ENCODE data around the gene OFD1.

Gene OFD1

DNA sequence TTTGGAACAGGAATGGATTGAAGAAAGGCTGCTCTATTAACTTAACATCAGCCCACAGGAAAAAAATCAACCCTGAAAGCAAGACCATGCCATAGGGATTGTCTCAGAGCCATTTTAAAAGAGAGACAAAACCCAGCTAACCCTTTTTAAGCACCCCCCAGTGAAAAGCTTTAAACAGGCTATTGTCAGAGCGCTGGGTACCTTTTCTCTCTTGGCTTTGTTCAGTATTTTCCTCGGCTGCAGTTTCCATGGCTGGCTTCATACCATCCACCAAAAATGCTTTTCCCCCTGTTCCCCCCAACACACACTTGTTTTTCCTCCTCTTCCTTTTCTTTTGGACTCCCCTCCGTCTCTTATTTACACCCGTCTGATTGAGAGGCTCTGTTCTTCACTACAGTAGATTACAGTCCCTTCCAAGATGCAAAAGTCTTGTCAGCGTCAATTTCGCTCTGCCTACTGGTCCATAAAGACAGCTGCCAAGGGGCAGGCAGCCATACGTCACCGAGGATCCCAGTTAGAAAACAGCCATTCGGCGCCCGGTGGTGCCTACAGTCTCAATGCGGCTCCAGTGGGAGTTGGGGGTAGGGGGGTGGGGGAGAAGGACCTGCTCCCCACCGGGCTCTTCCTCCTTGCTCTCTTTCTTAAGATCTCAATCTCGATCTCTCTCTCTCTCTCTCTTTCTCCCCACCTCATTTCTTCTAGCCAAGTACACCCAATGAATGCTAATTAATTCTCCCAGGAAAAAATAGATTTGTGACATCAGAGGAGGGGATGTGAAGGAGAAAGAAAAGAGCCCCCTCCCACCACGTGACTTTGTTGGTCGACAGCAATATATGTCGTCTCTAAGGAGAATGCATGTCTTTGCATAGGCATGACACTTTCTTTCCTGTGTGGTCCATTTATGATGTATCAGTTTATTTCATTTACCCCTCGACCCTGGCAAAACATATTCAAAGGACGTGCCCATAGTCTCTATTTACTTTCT is 82.4 kb downstream of the OFD1 start, which contains the start of gene GPM6B:
TSS of gene GPM6B (minus strand) at position 451 of the 985 bp plus-strand sequence. CDS start at position 262, 189 bp downstream.
- TF ChIP-seq CTCF (IDR thresholded peaks at IDR 0.05; ENCODE audit: insufficient read depth, low read depth, low read length, missing control alignments) = no peak
- no peak for DNase-seq (ENCODE audit: low read depth)
- no peak within 1 kb of the TSS for H3K4me3 ChIP-seq (ENCODE audit: low read depth, low read length)
